Activated naive CD8-positive, alpha-beta T cell treated with anti-CD3 and anti-CD28 coated beads, Interleukin-2, amount 50 U/mL, for 16 hours (primary cell): Measurements from ENCODE around the gene CTNNBIP1.

ENCODE experiments used
- DNase-seq: peaks from one replicate; pipeline ENCODE4 v3.0.0-alpha.2; 2020; ENCODE audit warnings: low read depth, low spot score

The CTNNBIP1 gene

DNA sequence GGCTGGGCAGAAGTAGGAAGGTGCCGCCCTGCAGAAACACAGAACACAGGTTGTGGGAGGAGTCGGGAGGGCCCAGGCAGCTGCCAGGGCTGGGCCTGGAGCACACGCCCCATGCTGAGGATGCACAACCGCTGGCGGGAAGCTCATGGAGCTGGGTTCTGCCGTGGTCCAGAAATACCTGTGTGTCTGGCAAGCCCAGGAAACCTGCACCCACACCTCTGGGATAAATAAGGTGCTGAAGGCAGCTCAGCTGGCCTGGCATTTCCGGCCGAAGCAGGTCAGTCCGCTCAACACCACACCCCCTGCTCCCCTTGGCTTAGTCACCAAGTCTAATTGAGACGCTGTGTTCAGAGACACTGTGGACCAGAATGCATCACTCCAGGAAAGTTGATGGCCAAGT, 32.1 kb downstream of the CTNNBIP1 start:
- no peak for DNase-seq

DNA sequence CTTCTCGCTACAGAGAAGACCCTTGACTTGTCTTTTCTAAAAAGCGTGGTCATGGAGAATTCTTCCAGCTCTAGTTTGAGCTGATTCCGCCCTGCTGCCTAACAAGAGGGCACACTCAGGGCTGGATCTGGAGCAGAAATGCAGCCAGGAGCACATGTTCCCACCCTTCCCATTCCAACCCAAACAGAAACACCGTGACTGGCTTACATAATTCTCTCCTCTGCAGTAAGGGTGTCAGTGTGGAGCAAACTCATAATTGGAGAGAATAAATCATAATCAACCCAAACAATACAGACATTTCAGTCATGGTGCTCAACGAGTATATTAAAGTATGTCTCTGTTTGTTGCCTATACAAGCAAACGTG, 34.5 kb downstream of the CTNNBIP1 start:
- DNase-seq = no peak

DNA sequence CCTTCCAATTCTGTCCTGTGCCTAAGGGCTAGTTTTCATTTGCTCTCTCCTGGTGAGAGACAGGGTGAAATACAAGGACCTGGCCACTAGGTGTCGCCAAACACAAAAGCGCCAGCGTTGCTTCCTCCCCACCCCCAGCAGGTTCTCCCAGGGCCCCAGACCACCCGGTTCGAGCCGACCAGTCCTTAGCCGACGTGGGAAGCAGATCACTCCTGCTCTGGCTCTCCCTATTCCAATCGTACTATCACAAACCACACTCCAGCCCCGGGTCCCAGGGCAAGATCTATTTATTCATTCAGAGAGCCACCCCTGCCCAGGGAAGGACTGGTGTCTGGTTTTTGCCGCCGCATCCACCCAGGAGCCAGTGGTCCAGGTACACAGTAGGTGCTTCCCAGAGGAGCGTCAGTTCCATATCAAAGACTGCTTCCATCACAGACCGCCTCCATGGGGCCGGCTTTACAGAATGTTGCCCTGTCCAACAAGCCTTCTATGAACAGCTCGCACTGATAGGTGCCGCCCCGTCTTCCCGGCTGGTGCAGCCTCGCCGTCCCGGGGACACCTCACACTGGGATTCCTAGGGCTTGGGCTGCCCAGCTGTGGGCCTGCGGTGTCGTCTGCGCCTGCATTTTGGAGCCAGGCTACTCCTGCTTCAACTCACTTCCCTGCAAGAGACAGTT, 35.0 kb downstream of the CTNNBIP1 start:
- peak; percentile 54 for DNase-seq

DNA sequence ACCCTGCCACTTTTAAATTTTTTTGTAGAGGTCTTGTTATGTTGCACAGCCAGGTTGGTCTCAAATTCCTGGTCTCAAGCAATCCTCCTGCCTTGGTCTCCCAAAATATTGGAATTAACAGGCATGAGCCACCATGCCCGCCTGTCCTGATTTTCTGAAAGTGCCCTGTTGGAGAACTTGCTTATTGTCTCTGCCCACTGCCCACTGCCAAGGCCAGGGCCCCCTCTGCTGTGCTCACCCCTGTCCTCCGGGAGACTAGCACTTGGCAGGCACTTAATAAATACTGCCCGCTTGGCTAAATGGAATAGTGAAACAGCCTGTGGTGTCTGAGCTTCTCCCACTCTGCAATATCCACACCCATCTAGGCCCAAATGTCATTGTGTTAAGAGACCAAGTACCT, 35.7 kb downstream of the CTNNBIP1 start:
- no peak for DNase-seq

DNA sequence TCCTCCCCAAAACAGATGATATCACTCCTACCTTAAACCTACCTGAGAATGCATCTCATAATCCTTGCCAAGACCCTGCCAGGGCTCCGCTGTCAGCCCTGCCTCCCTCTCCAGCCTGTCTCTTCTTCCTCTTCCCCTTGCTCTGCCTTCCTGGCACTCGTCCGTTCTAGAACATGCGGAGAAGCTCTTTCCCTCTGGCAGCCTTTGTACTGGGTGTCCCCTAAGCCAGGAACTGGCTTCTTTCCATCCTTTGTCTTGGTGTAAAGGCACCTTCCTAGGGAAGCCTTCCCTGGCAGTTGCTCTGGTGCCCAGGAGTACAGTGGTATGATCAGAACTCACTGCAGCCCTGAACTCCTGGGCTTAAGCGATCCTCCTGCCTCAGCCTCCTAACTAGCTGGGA, 36.1 kb downstream of the CTNNBIP1 start:
- no peak for DNase-seq

DNA sequence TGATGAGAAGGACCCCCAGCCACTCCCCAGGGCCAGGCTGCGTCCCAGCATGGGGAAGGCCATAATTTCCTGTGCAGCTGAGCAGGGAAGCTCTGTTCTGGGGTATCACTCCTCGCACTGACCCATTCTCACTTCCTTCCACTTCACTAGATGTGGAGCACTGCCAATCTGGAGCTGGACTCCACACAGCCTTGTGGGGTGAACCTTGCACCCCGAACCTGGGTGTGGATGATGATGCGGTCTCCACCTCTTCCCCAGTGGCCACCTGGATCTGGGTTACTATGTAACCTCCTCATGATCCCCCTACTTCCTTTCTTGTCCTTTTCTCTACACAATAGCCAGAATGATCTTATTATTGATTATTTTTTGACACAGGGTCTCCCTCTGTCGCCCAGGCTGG, 36.7 kb downstream of the CTNNBIP1 start:
- DNase-seq = no peak

DNA sequence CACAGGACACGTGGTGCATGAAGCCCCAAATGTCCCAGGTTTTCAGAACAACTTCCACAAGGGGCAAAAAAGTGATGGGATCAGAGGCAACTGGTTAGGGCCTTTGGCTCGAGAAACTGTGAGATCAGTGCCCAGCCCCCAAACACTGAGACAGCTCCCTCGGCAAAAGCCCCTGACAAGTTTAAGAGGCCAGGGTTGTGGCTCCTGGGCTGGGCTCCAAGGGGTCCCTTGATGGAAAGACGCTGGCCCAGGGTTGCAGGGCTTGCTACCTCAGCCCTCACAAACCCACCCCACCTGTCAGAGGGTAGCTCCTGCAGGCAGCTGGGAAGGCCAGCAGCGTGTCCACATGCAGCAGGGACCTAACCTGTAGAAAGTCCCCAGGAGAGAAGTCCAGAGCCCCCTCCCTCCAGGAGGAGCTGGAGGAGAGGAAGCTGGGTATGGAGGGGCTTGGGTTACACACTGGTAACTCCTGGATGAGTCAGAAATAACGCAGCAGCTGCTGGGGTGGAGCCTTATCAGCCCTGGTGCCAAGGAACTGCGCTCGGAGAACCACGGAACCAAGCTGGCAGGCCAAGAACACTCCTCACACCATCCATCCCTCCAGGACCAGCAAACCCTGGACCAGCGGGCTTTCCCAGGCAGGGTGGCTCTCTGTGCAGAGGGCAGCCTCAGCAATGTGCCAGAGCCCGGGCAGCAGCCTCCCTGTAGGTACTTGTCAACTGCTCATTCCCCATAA, 37.5 kb downstream of the CTNNBIP1 start:
- no peak for DNase-seq

DNA sequence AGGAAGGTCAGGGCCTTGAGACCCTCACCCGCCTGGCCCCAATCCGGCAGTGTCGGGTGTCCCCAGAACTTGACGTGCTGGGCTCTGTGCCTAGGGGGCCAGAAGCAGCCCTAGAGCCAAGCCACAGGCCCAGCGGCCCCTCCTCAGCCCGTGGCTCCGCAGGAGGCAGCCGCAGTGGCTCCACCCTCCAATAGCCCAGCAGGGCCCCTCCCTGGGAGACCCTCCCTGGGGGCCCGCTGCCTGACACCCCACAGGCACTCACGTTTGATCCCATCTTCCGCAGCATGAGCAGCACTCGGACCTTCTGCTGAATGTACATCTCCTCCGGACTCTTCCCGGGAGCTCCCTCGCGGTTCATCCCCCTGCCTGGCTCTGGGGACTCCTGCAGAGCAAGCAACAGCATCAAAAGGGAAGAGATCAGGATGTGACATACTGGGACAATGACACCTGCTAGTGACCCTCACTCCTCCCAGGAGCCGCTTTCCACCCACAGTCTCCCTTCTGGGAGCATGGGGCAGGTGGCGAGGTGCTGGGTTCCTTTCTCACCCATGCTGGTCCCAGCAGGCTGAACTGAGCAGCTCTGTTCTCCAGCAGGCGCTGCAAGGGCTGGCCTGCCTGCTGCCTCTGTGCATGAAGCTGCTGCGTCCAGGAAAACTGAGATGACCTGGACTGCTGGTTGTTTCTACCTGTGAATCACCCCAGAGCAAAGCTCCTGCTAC, 38.2 kb downstream of the CTNNBIP1 start:
- no peak for DNase-seq

DNA sequence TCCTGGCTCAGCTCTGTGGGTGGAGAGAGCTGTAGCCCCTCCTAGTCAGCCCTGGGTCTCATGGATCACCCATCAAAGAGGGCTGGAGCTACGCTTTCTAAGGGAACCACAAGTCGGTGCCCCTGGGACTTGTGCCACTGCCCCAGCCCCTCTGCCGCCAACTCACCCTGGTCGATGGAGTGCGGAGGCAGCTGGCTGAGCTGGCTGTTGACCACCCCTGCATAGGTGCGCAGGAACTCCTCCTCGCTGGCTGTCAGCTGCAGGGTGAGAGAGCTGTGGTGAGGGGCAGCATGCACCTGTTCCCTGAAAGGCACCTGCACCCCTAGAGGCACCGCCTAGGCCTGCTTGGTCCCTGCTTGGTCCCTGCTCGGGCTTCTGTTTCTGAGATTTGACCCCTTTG, 39.0 kb downstream of the CTNNBIP1 start:
- DNase-seq = no peak

DNA sequence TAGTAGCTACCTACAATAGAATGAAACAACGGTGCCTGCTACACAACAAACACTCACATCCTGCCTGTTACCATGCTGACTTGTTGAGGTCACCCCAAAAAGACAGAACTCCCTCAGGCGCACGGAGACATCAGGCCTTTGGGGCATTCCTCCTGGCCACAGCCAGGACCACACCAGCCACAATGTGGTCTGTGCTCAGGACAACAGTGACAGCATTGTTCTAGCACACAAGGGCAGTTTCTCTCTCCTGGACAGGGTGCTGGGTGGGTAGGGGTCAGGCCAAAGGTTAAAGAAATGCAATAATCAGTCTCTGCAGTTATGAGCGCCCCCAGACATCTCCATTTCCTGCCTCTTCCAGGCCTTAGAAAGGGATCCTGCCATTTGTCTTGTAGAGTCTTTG, 39.5 kb downstream of the CTNNBIP1 start:
- DNase-seq = no peak

DNA sequence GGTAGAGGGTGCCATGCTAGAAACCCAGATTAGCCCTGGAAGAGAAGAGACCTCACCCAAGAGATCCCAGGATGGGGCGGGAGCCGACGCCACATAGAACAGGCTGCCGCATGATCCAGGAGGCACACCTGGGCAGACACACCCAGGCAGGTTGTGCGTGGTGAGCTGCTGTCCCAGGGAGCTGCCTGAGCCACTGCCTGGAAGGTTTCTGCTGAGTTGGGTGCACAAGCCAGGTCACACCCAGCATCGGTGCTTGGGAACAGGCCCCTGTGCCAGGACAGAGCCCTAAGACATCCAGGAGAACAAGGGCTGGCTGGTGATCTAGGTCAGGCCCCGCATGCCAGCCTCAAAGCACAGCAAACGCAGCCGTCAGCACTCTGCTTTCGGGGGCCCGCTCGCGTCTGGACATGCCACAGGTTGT, 40.2 kb downstream of the CTNNBIP1 start:
- DNase-seq = no peak

DNA sequence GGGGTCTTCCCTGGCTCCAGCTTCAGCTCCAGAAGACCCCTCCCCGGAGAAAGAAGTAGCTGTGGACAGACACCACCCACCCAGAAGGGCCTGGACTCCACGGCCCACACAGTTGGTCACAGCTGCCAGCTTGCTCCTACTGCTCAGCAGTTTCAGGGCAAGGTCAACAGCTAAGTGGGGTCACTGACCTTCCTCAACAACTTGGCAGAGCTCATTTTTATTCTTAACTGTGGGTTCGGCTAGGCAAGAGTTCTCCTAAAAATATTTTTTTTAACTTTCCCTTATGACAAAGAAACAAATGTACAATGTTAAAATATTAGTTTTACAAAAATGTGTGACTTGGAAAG, 41.9 kb downstream of the CTNNBIP1 start:
- DNase-seq = no peak

DNA sequence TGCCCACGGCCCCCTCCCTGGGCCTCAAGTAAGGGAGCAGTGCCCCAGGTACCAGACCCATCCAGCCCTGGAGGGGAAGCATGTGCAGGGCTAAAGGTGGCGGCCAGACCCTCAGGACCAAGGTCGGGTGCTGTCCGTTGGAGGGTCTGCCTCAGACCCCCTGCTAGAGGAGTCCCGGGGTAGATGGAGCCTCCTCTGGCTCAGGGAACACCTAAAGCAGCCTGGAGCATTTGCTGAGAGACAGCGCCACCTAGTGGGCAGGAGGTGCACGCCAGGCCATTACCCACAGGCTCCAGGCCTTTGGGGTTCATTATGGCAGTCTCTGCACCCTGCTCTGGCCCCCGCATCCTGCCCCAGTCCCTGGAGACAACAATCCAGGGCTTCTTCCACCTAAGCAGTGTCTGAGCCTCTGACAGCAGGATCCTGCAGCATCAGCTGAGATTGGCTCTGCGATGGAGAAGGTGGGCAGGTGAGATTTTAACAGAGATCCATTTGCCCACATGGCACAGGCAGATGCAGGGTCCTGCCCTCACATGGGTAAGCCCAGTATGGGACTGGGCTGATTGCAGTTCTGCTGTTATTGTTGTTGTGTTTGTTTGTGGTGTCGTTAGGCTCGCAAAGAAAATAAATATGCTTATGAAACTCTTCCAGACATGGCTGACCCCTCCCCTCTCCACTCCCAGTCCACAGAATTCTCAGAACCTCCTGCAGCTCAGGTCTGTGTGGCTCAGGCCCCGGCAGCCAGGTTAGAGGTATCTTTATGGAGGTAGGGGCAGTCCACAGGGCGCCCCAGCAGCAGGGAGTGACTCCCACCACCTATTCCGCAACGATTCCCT, 42.4 kb downstream of the CTNNBIP1 start:
- DNase-seq = peak; percentile 73

DNA sequence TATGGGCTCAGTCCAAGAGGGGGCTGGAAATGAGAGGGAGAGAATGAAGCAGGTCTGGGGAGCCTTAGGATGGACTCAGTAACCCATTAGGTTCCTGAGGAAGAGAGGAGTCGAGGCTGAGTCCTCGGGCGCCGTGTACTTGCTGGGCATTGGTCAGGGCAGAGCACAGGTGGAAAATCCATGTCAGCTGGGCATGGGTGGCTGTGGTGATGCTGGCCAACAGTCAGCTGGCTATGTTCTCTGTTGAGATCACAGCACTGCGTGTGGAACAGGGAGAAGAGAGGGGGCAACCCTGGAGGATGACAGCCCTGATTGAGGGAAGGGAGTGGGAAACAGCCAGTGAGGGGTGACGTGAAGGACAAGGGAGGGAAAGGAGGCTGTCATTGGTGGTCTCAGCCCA, 43.2 kb downstream of the CTNNBIP1 start:
- DNase-seq = no peak

DNA sequence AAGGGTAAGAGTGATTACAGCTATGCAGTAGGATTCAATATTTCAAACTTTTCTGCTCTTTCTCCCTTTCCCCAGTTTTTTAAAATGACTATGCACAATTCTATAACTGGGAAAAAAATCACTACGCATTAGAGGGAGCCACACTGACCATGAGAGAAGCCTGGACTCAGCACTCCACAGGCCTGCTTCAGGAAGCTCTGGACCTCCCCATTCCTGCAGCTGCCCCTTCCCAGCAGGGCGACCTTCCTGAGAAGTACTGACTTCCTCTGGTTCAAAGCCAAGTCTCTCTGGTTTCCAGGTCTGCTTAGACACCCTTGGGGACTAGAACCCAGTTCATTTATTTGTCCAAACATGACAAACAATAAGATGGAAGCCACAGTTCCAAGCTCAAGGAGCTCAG, 44.3 kb downstream of the CTNNBIP1 start:
- DNase-seq = no peak

DNA sequence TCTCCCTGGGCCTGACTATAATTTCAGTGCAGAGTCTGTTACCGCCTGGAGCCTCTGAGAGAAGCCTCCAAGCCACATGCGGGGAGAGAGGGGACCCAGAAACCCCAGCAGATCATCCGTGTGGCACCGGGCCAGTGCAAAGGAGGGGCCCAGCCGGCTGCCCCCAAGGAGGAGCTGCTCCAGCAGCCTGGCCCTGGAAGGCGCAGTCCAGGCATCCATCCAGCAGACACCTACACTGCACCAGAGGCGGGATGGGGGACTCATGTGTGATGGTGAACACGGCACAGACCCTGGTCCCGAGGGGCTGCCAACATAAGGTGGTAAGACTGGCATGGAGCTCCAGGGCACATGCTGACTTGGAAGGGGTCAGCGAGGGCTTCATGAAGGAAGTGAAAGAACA, 46.7 kb downstream of the CTNNBIP1 start:
- DNase-seq = no peak

DNA sequence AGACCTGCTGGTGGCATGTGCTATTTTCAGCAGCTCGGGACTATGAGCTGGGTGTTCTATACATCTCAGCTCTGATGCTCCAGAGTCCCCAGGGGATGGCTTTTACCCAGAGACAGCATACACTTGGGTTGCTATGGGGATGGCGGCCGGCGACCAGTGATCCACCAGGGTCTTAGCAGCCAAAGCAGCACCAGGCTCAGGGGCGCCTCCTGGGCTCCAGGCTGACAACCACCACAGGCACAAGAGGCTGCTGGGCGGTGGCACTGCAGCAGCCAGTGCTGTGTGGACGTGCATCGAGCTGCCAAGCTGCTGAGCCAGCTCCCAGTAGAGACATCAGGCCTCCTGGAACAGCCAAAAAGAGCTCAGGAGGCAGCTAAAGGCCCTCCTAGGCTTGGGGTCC, 48.7 kb downstream of the CTNNBIP1 start:
- DNase-seq = no peak

DNA sequence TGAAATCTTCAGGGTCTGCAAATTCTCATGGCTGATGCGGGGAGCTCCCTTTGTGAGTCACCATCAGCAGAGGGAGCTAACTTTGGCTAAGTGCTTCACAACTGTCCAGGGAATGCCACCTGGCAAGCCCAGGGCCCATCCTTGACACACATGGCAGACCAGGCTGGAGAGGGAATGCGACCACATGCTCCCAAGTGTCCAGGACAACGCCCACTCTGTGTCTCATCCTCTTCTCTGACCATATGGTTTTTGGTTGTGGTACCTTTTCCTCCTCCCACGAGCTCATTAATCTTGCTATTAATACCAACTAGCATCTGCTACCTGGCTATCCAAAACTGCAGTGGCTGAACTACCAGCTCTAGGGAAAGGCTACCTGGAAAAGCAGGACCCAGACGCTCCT, 49.2 kb downstream of the CTNNBIP1 start:
- no peak for DNase-seq

DNA sequence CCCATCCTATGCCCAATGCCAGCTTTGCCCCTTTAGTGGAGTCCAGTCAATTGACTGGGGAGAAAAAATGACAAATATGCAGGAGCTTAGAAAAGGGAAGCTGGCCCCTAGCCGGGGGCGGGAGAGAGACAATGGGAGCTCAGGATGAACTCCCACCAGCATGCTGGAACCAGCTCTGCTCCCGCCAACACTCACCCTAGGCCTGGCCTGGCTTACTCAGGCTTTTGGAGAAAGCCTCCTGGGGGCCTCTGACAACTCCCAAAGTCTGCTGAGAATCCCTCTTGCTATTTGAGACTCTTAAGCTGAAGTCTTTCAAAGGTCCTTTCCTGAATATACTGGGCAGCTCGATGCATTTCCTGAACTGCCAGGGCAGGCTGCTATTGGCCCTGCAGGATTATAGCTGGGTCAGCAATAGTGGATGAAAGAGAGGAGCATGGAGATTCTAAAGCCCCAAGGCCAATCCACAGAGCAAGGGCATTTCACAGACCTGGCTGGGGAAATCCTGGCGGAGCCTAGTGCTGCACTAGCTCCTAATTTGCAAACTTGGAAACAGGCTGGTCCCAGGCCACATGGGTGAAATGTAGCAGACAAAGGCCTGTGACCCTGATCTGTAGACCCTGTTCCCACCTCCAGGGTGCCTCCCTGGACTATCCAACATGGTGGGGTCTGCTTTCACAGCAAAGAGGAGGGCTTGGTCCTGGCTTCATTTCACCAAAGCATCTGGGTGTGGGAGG, 50.6 kb downstream of the CTNNBIP1 start:
- DNase-seq = no peak

DNA sequence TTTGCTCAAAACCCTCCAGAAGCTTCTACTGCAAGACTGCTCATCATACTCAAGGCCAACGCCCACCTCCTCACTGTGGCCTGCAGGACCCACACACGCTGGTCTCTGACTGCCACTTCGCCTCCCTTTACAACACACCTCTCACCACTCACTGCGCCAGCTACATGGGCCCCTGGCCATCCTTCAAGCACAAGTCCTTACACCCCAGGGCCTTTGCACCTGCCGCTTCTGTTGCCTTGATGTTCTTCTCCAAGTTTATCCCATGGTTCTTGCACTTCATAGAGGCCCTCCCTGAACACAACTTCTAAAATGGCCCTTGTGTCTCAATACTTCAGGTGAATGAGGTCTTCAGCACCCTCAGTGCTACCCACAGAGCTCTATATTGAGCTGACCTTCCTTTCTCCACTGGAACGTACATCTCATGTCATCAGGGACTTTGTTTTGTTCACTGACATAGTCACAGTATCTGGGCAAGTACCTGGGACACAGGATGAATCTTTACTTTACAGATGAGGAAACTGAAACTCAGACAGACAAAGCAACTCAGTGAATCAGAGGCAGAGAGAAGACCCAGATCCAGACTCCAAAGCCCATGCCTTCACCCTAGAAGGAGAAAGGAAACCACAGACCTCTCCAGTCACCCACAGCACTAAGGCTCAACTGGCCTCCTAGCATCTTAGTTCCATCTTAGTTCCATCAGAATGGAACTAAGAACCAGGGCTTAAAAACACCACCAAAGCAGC, 51.6 kb downstream of the CTNNBIP1 start:
- no peak for DNase-seq

DNA sequence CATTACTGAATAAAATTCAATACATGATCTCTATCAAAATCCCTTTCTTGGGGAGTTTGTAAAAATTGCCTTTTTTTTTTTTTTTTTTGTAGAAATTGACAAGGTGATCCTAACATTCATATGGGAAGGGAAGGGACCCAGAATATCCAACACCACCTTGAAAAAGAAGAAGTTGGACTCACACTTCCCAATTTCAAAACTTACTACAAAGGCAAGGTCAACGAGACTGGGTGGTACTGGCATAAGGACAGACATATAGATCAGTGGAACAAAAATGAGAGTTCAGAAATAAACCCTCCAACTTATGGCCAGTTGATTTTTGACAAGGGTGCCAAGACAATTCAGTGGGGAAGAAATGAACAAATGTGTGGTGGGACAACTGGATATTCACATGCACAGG, 54.9 kb downstream of the CTNNBIP1 start:
- no peak for DNase-seq
